Measurements from ENCODE around the gene DUSP22. TPM values are rescaled to one million over a fixed set of nuclear protein-coding genes. Genes with fewer than 3 reads are reported as not detected.
"Not testable (repeated sequence)": the region's sequence is repeated elsewhere in the genome, so short reads cannot be mapped to it uniquely, and the experiment has no call there.

Gene DUSP22
- total RNA-seq, 1 donor from 2014 or later = 19.7 TPM

- DNase-seq = no peak
Observed at GRCh38 chr6:280775-281468, 11.4 kb upstream of the DUSP22 start.

DNA sequence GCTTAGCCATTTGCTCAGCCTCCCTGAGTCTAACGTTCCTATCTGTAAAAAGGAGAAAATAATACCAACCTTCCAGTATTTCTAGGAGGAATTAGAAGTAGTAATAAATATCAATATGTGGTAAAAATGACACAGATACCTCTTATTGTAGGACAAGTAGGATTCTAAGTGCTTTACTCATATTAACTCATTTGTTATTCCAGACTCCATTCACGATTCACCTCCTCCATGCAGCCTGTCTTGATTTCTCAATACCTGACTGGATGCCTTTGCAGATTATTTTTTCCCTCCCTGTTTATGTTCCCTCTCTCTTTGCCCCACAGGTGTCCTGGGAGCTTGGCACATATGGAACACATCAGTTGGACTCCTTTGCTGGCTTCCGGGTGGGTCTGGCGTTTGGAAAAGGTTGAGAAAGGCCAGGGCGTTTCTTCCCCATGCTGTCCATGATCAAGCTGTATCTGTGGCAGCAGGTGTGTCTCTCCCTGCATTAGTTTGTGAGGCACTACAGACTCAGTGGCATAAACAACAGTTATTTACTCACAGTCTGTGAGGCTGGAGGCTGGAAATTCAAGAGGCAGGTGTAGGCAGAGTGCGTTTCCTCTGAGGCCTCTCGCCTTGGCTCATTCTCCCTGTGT lies 10.7 kb upstream of the DUSP22 start:
- no peak for DNase-seq

DNA sequence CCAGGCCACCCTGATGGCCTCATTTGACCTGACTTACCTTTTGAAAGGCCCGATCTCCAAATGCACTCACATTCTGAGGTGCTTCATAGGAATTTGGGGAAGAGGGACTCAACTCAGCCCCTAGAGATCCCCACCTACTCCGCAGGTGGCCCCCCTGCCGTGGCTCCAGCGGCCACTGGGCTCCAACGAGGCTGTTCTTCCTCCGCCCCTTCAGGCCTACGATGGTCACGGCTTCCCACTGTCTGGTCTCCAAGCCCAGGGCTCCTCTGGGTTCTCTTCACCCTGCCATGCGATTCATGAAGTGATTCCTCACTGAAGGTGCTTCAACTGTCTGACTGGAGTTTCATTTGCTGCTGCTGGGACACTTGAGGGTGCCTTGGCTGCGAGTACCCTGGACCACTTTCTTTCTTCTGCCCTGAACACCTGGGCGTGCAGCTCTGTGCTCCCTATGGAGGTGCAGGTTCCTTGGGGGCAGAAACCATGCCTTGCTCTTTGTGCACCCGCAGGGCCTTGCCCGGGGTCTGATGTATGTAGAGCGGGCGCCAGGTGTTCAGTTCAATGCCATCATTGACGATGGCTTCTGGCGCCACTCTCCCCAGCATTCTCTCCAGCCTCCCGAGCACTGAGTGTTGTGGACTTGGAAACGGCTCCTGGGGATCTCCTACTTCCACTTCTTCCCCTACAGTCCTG lies 10.0 kb upstream of the DUSP22 start:
- no peak for DNase-seq

GRCh38 chr6:282867-283416 lies 9.3 kb upstream of the DUSP22 start:
- no peak for DNase-seq

GRCh38 chr6:284486-284885 lies 7.8 kb upstream of the DUSP22 start:
- DNase-seq = no peak

DNA sequence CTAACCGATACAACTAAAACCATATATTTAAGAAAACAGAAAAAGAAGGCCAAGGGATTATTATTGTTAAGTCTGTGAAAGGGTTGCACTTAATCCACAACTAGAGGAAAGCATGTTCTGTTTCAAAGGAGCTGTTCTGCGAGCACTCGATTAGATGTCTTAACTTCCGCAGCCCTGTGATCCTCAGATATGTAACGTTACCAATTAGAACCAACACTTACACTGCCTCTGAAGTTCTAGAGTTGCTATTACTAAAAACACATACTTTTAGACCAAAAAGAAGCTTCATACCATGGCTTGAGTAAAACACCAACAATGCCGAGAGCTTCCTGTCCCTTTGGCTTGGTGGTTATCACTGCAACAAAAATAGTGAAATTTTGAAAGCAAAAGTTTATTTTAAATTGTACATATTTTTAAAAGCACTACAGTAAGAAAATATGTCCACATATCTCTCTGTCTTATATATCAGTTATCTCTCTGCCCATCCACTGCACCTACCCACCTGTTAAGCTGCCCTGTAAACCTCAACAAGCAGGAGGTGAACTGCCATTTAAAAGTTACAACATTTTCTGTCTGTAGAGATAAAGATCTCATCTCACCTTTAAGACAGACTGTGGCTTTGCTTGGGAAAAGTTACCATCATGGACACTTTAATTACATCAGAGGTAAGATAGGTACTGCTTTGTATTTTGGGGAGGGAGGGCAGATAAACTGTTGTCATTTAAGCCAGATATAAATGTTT lies 7.1 kb upstream of the DUSP22 start:
- DNase-seq = no peak

GRCh38 chr6:285902-286301 lies 6.4 kb upstream of the DUSP22 start:
- DNase-seq = not testable (repeated sequence)

DNA sequence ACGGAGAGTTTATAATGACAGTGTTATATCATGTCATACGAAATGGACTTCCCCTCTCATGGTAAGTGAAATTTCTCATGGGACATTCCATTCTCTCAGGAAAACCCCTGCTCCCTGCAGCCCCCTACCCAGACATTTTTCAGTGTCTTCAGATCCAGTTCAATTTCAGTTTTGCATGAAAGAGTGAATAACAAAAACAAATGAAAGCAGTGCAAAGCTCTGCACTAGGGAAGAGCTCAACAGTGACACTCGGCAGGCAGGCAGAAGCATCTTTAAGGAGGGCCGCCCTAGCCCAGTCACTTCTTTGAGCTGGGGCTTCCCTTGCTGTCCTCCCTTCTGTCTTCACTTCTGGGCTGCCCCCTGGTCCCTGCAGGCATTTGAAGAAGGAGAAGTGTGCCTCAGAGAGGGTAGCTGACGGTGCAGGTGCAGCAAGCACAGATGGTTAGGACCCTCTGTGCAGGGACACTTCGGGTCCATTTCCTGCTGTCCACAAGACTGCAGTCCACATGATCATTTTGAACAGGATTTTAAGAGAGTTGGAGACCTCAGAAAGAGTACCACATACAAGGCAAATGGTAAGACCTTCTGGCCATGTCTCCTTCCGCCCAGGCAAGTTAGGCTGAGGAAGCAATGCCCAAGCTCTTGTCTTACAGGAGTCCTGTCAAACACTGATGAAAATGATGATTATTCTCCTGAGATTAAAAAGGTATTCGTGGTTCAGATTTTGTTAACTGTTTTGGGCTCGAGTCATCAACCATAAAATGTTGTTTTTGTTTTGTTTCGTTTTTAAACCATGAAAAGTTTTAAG lies 5.4 kb upstream of the DUSP22 start:
- no peak for DNase-seq

- DNase-seq = no peak
Observed at GRCh38 chr6:287489-287860, 4.8 kb upstream of the DUSP22 start.

GRCh38 chr6:288866-289265 lies 3.4 kb upstream of the DUSP22 start:
- no peak for DNase-seq

DNA sequence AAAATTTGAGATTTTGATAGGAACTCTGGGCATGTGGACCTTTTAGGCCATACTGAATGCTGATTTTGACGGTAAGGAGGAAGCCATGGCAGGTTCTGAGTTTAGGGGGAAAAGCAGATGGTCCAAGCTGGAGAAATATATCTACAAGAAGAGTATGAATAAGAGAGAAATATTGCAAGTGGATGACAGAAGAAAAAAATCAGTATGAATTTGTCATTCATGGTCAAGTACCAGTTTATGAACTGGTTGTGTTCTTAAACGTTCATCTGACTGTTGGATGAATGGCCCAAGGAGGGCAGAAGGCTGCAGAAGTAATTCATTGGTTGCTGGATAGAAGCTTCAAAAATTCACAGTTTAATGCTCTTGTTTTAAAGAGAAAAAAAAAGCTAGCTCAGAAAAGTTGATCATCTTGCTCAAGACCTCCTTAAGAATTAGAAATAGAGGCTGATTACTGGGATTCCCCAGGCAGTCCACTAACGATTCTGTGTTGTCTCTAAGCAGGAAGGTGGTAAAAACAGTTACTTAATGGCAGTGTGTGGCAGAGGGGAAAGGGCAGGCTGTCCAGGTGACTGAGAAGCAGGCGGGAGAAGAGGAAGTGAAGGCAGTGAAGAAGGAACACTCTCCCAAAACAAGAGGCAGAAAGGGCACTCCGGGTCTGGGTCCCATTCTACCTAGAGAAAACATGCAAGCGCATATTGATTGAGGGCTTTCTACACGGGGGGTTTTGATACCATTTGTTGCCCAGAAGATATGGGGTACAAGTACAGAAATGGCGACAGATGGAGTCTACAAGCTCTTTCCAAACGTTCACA lies 2.0 kb upstream of the DUSP22 start:
- no peak for DNase-seq

- DNase-seq = no peak
Observed at GRCh38 chr6:291204-291696, 1.0 kb upstream of the DUSP22 start.

GRCh38 chr6:292506-293192 lies 362 bp downstream of the DUSP22 start:
- DNase-seq = no peak

DNA sequence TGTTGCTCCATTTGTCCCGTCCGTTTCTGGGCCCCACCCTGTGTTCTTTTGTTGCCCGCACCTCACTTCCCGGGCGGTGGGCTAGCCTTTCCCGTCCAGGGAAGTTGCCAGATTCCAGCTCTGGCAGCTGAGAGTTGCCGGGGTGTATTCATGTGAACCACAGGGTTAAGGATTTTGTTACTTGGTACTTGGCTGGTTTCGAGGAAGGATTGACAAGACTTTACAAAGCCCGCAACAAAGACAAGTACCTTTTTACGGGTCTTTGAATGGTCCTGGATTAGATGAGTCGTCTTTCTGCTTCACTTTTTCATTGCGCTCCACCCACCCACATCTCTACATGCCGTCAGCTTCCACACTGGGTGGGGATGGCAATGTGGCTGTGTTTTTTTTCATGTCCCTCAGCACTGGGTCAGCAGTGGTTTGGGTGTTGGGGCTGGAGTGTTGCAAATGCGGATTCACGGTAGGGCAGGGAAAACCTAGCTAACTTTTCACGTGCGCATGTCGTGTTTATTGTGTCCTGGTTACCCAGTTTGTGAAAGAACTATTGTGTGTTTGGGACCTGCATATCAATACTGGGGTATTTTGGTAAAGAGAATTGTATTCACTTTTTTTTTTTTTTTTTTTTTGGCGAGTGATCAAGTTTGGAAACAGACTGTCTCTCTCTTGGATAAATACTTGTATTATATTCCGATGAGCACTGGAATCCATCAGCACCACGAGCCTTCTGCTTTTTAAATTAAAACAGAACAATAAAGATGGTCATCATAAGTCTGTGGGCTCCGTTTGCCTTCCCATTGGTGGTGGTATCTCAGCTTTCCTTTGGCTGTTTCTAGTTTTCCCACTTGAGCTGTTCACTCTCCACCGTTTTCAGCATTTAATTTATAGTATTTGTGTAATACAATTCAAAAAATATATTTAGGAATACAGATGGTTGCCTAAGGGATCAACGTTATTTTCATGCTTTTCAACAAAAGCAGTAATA lies 1.2 kb downstream of the DUSP22 start:
- no peak for DNase-seq

- DNase-seq = no peak
Observed at GRCh38 chr6:294656-295565, 2.6 kb downstream of the DUSP22 start.

GRCh38 chr6:296151-297122 lies 4.2 kb downstream of the DUSP22 start:
- DNase-seq = no peak

Data from skin of body (tissue), 2 donors.